SJCRH30 (cell line): ENCODE measurements around the gene SSTR3. TPM values are rescaled to one million over a fixed set of nuclear protein-coding genes. Genes with fewer than 3 reads are reported as not detected.

Experiments used
- DNase-seq, 2 experiments: peaks; one replicate each; pipeline ENCODE4 v3.0.0-alpha.2; 2015 to 2020
- H3K27ac ChIP-seq: fragments of 250-450 bp; sonication (Bioruptor Pico); 2 replicates; pipeline ENCODE4 v1.5.1; 2020; ENCODE audit warnings: mild to moderate bottlenecking, moderate library complexity
- H3K27me3 ChIP-seq: fragments of 250-450 bp; sonication (Bioruptor Pico); 2 replicates; pipeline ENCODE4 v1.5.1; 2020; ENCODE audit warnings: mild to moderate bottlenecking, moderate library complexity
- H3K36me3 ChIP-seq: fragments of 250-450 bp; sonication (Bioruptor Pico); 2 replicates; pipeline ENCODE4 v1.5.1; 2020; ENCODE audit warnings: mild to moderate bottlenecking, moderate library complexity
- H3K4me1 ChIP-seq: fragments of 250-450 bp; sonication (Bioruptor Pico); 2 replicates; pipeline ENCODE4 v1.5.1; 2020; ENCODE audit warnings: mild to moderate bottlenecking, moderate library complexity
- H3K4me3 ChIP-seq: fragments of 250-450 bp; sonication (Bioruptor Pico); 2 replicates; pipeline ENCODE4 v1.5.1; 2020; ENCODE audit warnings: mild to moderate bottlenecking, moderate library complexity
- H3K9me3 ChIP-seq: fragments of 250-450 bp; sonication (Bioruptor Pico); replicated peaks from 2 replicates; pipeline ENCODE4 v1.5.1; 2020; ENCODE audit warnings: mild to moderate bottlenecking, moderate library complexity
- total RNA-seq: library from RNA; depleted of rRNA; stranded (reverse); fragments of >200 nt; shearing (Covaris generic); gene quantifications from 2 replicates; pipeline ENCODE4 v1.2.3, GENCODE V29; 2014

The SSTR3 gene
- total RNA-seq, 1 experiment from 2014 or later: not detected

DNA sequence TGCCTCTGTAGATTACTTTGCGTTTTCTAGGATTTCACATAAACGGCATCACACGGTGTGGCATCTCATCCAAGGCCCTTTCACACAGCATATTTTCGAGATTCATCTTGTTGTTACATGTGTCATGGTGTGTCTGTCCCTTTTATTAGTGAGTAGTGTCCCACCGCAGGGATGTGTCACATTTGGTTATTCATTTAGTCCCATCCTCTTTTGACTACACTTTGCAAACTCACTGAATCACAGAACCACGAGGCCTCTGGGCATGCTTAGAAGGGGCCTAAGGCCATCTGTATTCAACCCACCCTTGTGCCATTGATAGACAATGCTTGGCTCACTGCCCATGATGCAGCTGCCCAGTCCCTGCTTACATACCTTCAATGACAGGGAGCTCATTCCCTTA is 36.0 kb upstream of the SSTR3 start:
- DNase-seq: no peak
- Histone ChIP-seq H3K36me3 (no peaks in the 10 kb centered on the region), H3K27ac (no peak overlapping the region)

DNA sequence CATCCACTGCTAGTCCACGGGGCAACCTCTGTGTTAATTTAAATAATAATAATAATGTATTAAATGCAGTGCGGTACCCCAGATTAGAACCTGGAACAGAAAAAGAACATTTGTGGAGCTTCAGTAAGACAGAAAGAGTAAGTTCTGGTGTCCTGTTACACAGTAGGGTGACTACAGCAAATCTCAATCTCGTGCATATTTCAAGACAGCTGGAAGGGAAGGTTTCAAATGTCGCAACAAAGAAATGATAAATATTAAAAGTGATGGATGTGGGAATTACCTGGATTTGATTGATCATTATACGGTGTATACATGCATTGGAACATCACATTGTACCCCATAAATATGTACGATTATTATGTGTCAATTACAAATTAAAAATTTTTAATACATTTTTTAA is 33.5 kb upstream of the SSTR3 start:
- no peaks in the 10 kb centered on the region for H3K36me3 ChIP-seq
- no peak overlapping the region for H3K4me3 ChIP-seq
- H3K27me3 ChIP-seq: no peaks in the 10 kb centered on the region
- DNase-seq: no peak
- no peaks in the 10 kb centered on the region for H3K4me1 ChIP-seq
- H3K9me3 ChIP-seq: no peaks in the 10 kb centered on the region
- H3K27ac ChIP-seq: no peak overlapping the region

More for the DNA sequence above, 36.0 kb upstream of the SSTR3 start:
- Histone ChIP-seq H3K9me3 (no peaks in the 10 kb centered on the region; the same call in 1 of the 2 replicates), H3K4me3 (no peak overlapping the region), H3K27me3 (no peaks in the 10 kb centered on the region), H3K4me1 (no peaks in the 10 kb centered on the region)

DNA sequence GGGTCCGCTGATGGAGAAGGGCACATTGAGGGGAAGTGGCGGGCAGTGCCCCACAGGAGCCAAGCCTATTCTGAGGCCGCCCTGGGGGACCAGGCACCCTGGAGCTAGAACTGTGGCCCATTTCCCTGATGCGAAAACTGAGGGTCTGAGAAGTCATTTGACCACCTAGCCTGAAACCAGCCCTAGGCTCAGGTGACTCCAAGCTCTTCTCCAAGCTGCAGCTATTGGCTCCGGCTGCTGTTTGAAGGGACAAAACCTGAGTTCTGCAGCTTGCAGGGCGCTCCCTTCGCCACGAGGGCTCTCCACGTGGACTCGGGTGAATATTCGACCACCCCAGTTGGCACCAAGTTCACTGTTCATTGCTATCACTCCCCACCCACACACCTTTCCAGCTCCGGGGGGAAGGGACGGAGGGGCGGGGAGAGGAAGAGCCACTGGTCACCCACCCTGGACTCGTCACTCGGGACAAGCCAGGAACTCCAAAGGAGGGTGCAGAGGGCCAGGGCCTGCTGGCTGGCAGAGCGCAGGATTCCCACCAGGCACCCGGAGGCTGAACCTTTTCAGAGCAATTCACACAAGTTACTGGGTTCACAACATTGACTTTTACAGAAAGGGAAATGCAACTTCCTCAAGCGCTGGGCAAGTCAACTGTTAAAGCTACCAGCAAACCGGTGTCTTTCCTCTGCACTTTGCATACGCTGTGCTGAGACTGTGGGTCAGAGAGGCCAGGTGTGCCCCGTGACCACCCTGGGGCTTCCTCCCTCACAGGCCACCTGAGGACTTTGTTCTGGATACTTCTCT is 32.8 kb upstream of the SSTR3 start:
- Histone ChIP-seq H3K27ac (no peak overlapping the region), H3K4me1 (no peaks in the 10 kb centered on the region), H3K36me3 (no peaks in the 10 kb centered on the region), H3K9me3 (no peaks in the 10 kb centered on the region), H3K27me3 (0 out of 2 replicates have a peak, but pooled peaks cover 3% of the 10 kb centered on the region), H3K4me3 (no peak overlapping the region)
- no peak for DNase-seq

- Histone ChIP-seq H3K4me1 (no peaks in the 10 kb centered on the region), H3K4me3 (no peak within 1 kb of the TSS), H3K36me3 (no peaks in the 10 kb centered on the region), H3K27me3 (0 out of 2 replicates have a peak, but pooled peaks cover 6% of the 10 kb centered on the region), H3K27ac (no peak within 1 kb of the TSS), H3K9me3 (no peaks in the 10 kb centered on the region)
- DNase-seq: no peak
Observed at GRCh38 chr22:37244114-37244921, 32.0 kb upstream of the SSTR3 start, which contains the start of gene RAC2. Gene RAC2, minus strand, starts transcription at chr22:37244269. Its CDS starts 121 bp downstream, at chr22:37244148.

DNA sequence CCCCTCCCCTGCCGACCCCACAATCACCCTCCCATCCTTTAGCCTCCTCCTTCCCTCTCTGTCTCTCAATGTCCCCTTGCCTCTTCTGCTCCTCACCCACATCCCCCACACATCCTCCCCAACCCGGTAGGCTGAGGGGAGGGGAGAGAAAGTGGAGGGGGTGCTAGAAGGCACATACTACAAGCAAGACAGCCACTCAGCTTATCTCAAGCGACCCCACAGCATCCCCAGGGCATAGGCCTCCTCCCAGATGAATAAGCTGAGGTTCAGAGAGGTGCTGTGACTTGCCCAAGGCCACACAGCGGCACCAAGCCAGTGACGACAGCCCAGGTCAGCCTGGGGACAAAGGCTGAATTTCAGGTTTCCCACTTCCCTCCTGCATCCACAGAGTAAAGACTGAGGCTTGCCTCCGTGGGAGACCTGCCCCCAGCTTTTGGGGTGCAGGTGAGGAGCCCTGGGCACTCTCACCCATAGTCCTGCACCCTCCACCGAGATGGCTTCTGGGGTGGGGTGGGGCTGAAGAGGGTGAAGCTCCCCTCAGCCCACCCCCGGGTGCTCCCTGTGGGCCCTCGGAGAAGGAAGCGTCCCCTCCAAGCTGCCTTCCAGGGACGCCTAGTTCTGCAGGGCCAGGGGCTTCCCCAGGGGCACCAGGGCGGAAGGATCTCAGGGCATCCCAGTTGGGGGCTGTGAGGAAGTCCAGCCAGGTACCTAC is 31.3 kb upstream of the SSTR3 start:
- no peak overlapping the region for H3K4me3 ChIP-seq
- H3K27ac ChIP-seq: no peak overlapping the region

DNA sequence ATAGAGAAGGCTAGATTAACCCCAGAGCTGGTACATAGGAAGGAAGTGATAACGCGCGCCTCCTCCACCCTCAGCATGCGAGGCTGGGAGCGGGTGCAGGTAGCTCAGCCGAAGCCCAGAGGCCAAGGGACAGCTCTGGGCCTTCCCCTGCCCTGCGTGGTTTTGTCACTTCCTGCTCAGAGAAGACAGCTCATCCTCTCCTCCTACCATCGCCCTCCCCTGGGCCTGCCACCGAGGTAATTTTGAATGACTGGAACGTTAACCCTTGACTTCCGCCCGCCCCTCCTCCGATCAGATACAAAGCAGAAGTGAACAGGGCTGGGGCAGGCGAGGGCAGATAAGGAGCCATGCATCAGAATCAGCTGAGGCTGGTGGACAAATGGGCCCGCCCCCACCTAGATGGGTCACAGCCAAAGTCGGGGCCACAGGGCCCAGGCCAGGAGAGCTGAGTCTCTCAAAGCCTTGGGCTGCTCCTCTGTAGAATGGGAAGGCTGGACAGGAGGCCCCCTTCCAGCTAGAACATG is 30.2 kb upstream of the SSTR3 start:
- H3K9me3 ChIP-seq: no peaks in the 10 kb centered on the region
- no peak overlapping the region for H3K27ac ChIP-seq
- no peaks in the 10 kb centered on the region for H3K4me1 ChIP-seq
- H3K4me3 ChIP-seq: no peak overlapping the region
- DNase-seq: no peak
- peaks cover 6% of the 10 kb centered on the region; the same call in 1 of the 2 replicates for H3K27me3 ChIP-seq
- no peaks in the 10 kb centered on the region for H3K36me3 ChIP-seq

More for the DNA sequence above, 31.3 kb upstream of the SSTR3 start:
- Histone ChIP-seq H3K36me3 (no peaks in the 10 kb centered on the region), H3K4me1 (no peaks in the 10 kb centered on the region), H3K27me3 (peaks cover 6% of the 10 kb centered on the region; the same call in 1 of the 2 replicates), H3K9me3 (no peaks in the 10 kb centered on the region)
- no peak for DNase-seq

- Histone ChIP-seq H3K4me3 (no peak overlapping the region), H3K4me1 (no peaks in the 10 kb centered on the region), H3K27me3 (peaks cover 6% of the 10 kb centered on the region; the same call in 1 of the 2 replicates), H3K9me3 (no peaks in the 10 kb centered on the region), H3K27ac (no peak overlapping the region), H3K36me3 (no peaks in the 10 kb centered on the region)
- DNase-seq: no peak
Observed at GRCh38 chr22:37241351-37242142, 29.3 kb upstream of the SSTR3 start.

- H3K4me1 ChIP-seq: no peaks in the 10 kb centered on the region
- no peak overlapping the region for H3K27ac ChIP-seq
- DNase-seq: no peak
- H3K36me3 ChIP-seq: no peaks in the 10 kb centered on the region
- no peaks in the 10 kb centered on the region for H3K9me3 ChIP-seq
- H3K4me3 ChIP-seq: no peak overlapping the region
- peaks cover 6% of the 10 kb centered on the region; the same call in 1 of the 2 replicates for H3K27me3 ChIP-seq
Observed at GRCh38 chr22:37240941-37241320, 28.7 kb upstream of the SSTR3 start.

DNA sequence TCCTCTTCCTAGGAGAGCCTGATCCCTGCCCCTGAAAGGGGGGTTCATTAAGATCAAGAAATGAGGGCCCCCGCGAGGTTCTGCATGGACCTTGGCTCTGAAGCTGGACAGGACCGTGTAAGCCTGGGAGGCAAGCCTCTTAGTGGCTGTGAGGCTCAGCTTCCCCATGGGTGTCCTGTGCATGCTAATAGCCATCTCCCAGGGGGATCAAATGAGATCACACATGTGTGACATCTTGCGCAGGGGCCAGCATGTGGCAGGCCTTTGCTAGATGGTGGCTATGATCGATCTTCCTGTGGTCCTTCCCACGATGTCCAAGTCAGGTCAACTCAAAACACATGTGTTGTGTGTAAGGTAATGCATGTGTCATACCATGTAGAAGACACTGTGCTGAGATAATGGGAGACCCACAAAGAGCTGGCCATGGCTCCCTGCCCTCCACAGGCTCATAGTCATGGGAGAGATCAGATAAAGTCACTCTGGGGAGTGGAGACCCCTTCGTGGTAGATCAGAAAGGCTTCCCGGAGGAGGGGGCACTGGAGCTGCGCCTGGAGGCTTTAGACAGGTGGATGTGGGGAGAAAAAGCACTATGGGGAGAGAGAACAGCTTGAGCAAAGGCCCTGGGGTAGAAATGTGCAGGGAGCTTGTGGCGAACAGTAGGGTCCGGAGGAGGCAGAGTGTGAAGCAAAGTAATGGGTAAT is 28.1 kb upstream of the SSTR3 start:
- no peak overlapping the region for H3K27ac ChIP-seq
- H3K4me1 ChIP-seq: no peaks in the 10 kb centered on the region
- DNase-seq: no peak
- H3K9me3 ChIP-seq: no peaks in the 10 kb centered on the region
- peaks cover 6% of the 10 kb centered on the region; the same call in 1 of the 2 replicates for H3K27me3 ChIP-seq
- H3K4me3 ChIP-seq: no peak overlapping the region
- H3K36me3 ChIP-seq: no peaks in the 10 kb centered on the region

DNA sequence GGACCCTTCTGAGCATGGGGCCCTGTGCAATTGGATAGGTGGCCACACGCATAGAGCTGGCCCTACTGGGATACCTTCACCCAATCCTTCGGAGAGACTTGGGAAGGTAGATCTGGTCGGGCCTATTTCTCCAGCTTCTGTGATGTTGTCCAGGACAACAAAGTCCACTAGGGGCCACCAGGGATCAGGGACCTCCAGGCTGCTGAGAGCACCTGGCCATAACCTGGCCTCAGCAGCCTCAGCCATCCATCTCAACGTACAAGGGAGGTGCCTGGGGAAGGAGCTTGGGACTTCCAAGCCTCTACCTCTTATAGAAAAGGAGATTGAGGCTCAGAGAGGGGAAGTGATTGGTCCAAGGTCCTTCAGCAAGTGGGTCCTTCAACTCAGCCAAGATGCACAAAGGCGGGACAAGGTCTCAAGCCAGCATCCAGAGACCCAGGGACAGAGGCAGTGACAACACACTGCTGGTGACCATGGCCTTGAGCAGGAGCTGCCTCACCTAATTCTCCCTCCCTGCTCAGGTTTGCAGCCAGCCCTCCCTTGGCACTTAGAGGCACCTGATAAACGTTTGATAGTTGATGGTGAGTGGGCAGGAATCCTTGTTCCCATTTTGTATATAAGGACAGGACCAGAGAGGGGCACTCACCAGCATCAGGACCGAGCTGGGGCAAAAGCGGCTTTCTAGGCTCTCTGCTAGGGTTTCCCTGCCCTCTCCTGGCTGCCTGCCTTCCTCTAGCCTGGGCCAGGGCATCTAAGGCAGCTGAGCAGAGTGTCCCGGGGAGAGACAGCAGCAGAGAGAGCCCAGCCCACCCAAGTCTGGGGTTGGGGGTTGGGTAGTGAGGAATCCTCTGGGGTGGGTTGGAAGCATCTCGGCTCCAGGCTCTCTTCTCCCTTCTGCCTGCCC is 27.3 kb upstream of the SSTR3 start:
- H3K27ac ChIP-seq: no peak overlapping the region
- H3K27me3 ChIP-seq: peaks cover 6% of the 10 kb centered on the region; the same call in 1 of the 2 replicates
- H3K4me1 ChIP-seq: no peaks in the 10 kb centered on the region
- no peaks in the 10 kb centered on the region for H3K36me3 ChIP-seq
- no peaks in the 10 kb centered on the region for H3K9me3 ChIP-seq
- no peak overlapping the region for H3K4me3 ChIP-seq
- no peak for DNase-seq

- no peak for DNase-seq
- no peak overlapping the region for H3K4me3 ChIP-seq
- no peak overlapping the region for H3K27ac ChIP-seq
- H3K36me3 ChIP-seq: no peaks in the 10 kb centered on the region
- H3K9me3 ChIP-seq: no peaks in the 10 kb centered on the region
- H3K4me1 ChIP-seq: no peaks in the 10 kb centered on the region
- peaks cover 9% of the 10 kb centered on the region; the same call in 1 of the 2 replicates for H3K27me3 ChIP-seq
Observed at GRCh38 chr22:37237371-37238268, 25.3 kb upstream of the SSTR3 start.
